Inflammatory macrophage treated with lipopolysaccharide for 1 hour (primary cell): ENCODE data around the gene KIRREL1.

Experiments
- DNase-seq, 2 donors: peaks; one replicate each; pipeline ENCODE4 v3.0.0-alpha.2; 2020 to 2022

KIRREL1 gene

DNA sequence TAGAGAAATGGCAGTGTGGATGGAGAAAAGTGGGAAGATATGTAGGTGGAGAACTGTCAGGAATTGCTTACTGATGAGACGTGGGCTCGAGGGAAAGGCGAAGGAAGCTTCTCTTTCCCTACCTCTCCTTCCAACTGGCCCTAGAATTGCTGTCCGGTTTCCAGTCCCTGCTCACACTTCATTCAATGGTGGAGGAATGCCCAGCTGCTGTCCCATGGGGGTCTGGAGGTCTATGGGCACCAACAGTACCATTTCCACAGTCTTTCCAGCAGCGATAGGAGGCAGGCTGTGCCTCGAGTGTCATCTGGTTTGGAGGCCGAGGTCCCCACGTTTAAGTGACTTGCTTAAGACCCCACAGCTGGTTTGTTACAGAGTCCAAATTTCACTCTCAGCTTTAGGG is 155.7 kb downstream of the KIRREL1 start:
- DNase-seq, result no peak
